ENCODE measurements around the gene TENT4B. TPM values are rescaled to one million over a fixed set of nuclear protein-coding genes. Genes with fewer than 3 reads are reported as not detected.

The TENT4B gene
- total and polyA plus RNA-seq, 2 donors (not counting 1 experiment from before 2014, with no cell fraction given), result 11.1 to 12.2 TPM

- Histone ChIP-seq H2AFZ (ENCODE audit: low read length) (no peak overlapping the region), H3K4me2 (ENCODE audit: extremely low read depth, insufficient read depth, low read length) (no peak overlapping the region), H3K4me3 (replicated peaks in 1 of 4; ENCODE audit: control extremely low read depth in 1 of 4, insufficient read depth in 1 of 4, low read depth in 3 of 4, low read length in 4 of 4) (no peak overlapping the region), H3K79me2 (ENCODE audit: control insufficient read depth, insufficient read depth, low read length) (no peaks in the 10 kb centered on the region), H3K36me3 (ENCODE audit: control insufficient read depth, insufficient read depth, low read length) (no peaks in the 10 kb centered on the region), H3K27me3 (ENCODE audit: control insufficient read depth, insufficient read depth, low read length) (no peaks in the 10 kb centered on the region), H4K20me1 (ENCODE audit: control insufficient read depth, extremely low read depth, insufficient read depth, low read length) (no peaks in the 10 kb centered on the region), H3K27ac (ENCODE audit: insufficient read depth, low read length) (no peak overlapping the region), H3K9ac (ENCODE audit: insufficient read depth, low read length) (no peak overlapping the region), H3K9me3 (ENCODE audit: control insufficient read depth, insufficient read depth, low read depth, low read length) (no peaks in the 10 kb centered on the region), H3K4me1 (ENCODE audit: control insufficient read depth, extremely low read depth, insufficient read depth, low read length) (peaks cover 12% of the 10 kb centered on the region)
- no peak for DNase-seq (ENCODE audit: low read depth in 2 of 2)
- TF ChIP-seq CTCF (conservative IDR thresholded peaks at IDR 0.05 in 1 of 2, IDR thresholded peaks at IDR 0.05 in 1 of 2; ENCODE audit: low read depth in 1 of 2, low read length in 2 of 2), result no peak
- TF ChIP-seq EZH2 (IDR thresholded peaks at IDR 0.05; ENCODE audit: low read length, missing control alignments), result no peak
Observed at GRCh38 chr16:50260206-50261159, 107.4 kb downstream of the TENT4B start.

- Histone ChIP-seq H3K4me3 (replicated peaks in 1 of 4; ENCODE audit: control extremely low read depth in 1 of 4, insufficient read depth in 1 of 4, low read depth in 3 of 4, low read length in 4 of 4) (no peak overlapping the region), H3K27me3 (ENCODE audit: control insufficient read depth, insufficient read depth, low read length) (no peaks in the 10 kb centered on the region), H3K9ac (ENCODE audit: insufficient read depth, low read length) (no peak overlapping the region), H2AFZ (ENCODE audit: low read length) (no peak overlapping the region), H3K4me2 (ENCODE audit: extremely low read depth, insufficient read depth, low read length) (no peak overlapping the region), H3K4me1 (ENCODE audit: control insufficient read depth, extremely low read depth, insufficient read depth, low read length) (peaks cover 19% of the 10 kb centered on the region), H3K9me3 (ENCODE audit: control insufficient read depth, insufficient read depth, low read depth, low read length) (no peaks in the 10 kb centered on the region), H3K79me2 (ENCODE audit: control insufficient read depth, insufficient read depth, low read length) (no peaks in the 10 kb centered on the region), H3K36me3 (ENCODE audit: control insufficient read depth, insufficient read depth, low read length) (no peaks in the 10 kb centered on the region), H3K27ac (ENCODE audit: insufficient read depth, low read length) (no peak overlapping the region), H4K20me1 (ENCODE audit: control insufficient read depth, extremely low read depth, insufficient read depth, low read length) (no peaks in the 10 kb centered on the region)
- DNase-seq (ENCODE audit: low read depth in 2 of 2), result no peak
- TF ChIP-seq EZH2 (IDR thresholded peaks at IDR 0.05; ENCODE audit: low read length, missing control alignments) (no peak), CTCF (conservative IDR thresholded peaks at IDR 0.05 in 1 of 2, IDR thresholded peaks at IDR 0.05 in 1 of 2; ENCODE audit: low read depth in 1 of 2, low read length in 2 of 2) (no peak)
Observed at GRCh38 chr16:50261160-50261706, 108.1 kb downstream of the TENT4B start.

- no peaks in the 10 kb centered on the region for H3K79me2 ChIP-seq (ENCODE audit: control insufficient read depth, insufficient read depth, low read length)
- peaks cover 22% of the 10 kb centered on the region for H3K4me1 ChIP-seq (ENCODE audit: control insufficient read depth, extremely low read depth, insufficient read depth, low read length)
- no peak for DNase-seq (ENCODE audit: low read depth in 2 of 2)
- H2AFZ ChIP-seq (ENCODE audit: low read length), result no peak overlapping the region
- no peak for TF ChIP-seq EZH2 (IDR thresholded peaks at IDR 0.05; ENCODE audit: low read length, missing control alignments)
- TF ChIP-seq CTCF (conservative IDR thresholded peaks at IDR 0.05 in 1 of 2, IDR thresholded peaks at IDR 0.05 in 1 of 2; ENCODE audit: low read depth in 1 of 2, low read length in 2 of 2), result no peak
- no peak overlapping the region for H3K9ac ChIP-seq (ENCODE audit: insufficient read depth, low read length)
- no peaks in the 10 kb centered on the region for H4K20me1 ChIP-seq (ENCODE audit: control insufficient read depth, extremely low read depth, insufficient read depth, low read length)
- no peaks in the 10 kb centered on the region for H3K27me3 ChIP-seq (ENCODE audit: control insufficient read depth, insufficient read depth, low read length)
- no peak overlapping the region for H3K27ac ChIP-seq (ENCODE audit: insufficient read depth, low read length)
- no peak overlapping the region for H3K4me3 ChIP-seq (replicated peaks in 1 of 4; ENCODE audit: control extremely low read depth in 1 of 4, insufficient read depth in 1 of 4, low read depth in 3 of 4, low read length in 4 of 4)
- no peaks in the 10 kb centered on the region for H3K36me3 ChIP-seq (ENCODE audit: control insufficient read depth, insufficient read depth, low read length)
- no peaks in the 10 kb centered on the region for H3K9me3 ChIP-seq (ENCODE audit: control insufficient read depth, insufficient read depth, low read depth, low read length)
- H3K4me2 ChIP-seq (ENCODE audit: extremely low read depth, insufficient read depth, low read length), result no peak overlapping the region
Observed at GRCh38 chr16:50261707-50262235, 108.7 kb downstream of the TENT4B start.
